ENCODE results near the gene ASIC1.

DNA sequence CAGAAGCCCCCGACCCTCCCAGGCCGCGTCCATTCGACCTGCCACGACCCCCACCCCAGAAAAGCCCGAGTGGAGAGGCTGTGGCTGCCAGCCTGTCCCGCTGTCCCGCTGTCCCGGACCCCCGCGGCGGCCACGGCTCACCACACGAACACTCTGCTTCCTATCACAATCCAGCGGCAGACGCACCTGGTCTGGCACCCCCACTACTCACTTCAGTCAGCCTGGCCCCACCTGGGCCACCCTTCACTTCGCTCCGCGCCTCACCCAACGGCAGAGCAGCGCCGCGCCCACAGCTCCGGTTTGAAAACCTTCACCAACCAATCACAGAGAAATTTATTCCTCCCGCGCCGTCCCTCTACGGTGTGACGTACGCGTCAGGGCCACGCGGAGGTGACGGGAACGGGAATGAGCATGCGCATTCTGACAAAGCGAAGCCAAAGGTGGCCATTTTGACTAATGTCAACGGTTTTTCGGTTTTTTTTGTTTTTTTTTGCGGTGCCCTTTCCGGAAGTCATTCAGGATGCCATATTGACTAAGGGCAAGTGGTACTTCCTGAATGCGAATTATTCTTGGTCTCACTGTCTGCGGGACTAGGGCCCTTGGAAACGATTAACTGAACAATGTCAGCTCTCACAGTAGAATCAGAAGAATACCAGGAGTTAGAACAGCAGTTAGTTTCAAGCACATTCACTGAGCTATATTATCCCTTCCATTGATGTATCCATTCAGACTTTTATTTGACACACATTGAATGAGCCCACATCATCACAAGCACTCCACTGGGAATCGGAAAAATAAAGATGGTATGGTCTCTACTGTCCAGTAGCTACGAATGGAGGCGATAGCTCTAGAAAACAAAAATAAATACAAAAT lies 32.0 kb upstream of the ASIC1 start, which contains the start of gene RACGAP1:
- TF ChIP-seq CTCF (IDR thresholded peaks at IDR 0.05; ENCODE audit: insufficient read depth, low read length, poor library complexity, severe bottlenecking) (no peak), EZH2phosphoT487 (conservative IDR thresholded peaks at IDR 0.05; ENCODE audit: low read length) (no peak)

All from SU-DHL-6 (cell line).